22Rv1 (cell line): Measurements from ENCODE around the gene NIT2.
"Not testable (repeated sequence)": the region's sequence is repeated elsewhere in the genome, so short reads cannot be mapped to it uniquely, and the experiment has no call there.

Experiments used
- ZFX ChIP-seq: fragments of 450-650 bp; IDR thresholded peaks from 2 replicates; pipeline ENCODE4 v1.6.1; 2017; ENCODE audit warnings: antibody characterized with exemption, borderline replicate concordance
- TF ChIP-seq, protein P1 (sequence below): fragments of 450-650 bp; IDR thresholded peaks from 2 replicates; pipeline ENCODE4 v1.5.1; 2017; ENCODE audit warnings: mild to moderate bottlenecking

DNA sequence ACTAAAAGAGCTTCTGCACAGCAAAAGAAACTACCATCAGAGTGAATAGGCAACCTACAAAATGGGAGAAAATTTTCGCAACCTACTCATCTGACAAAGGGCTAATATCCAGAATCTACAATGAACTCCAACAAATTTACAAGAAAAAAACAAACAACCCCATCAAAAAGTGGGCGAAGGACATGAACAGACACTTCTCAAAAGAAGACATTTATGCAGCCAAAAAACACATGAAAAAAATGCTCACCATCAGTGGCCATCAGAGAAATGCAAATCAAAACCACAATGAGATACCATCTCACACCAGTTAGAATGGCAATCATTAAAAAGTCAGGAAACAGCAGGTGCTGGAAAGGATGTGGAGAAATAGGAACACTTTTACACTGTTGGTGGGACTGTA is 17.2 kb downstream of the NIT2 start:
- TF ChIP-seq, protein P1, sequence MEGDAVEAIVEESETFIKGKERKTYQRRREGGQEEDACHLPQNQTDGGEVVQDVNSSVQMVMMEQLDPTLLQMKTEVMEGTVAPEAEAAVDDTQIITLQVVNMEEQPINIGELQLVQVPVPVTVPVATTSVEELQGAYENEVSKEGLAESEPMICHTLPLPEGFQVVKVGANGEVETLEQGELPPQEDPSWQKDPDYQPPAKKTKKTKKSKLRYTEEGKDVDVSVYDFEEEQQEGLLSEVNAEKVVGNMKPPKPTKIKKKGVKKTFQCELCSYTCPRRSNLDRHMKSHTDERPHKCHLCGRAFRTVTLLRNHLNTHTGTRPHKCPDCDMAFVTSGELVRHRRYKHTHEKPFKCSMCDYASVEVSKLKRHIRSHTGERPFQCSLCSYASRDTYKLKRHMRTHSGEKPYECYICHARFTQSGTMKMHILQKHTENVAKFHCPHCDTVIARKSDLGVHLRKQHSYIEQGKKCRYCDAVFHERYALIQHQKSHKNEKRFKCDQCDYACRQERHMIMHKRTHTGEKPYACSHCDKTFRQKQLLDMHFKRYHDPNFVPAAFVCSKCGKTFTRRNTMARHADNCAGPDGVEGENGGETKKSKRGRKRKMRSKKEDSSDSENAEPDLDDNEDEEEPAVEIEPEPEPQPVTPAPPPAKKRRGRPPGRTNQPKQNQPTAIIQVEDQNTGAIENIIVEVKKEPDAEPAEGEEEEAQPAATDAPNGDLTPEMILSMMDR = not testable (repeated sequence)
- TF ChIP-seq ZFX = not testable (repeated sequence)
